DND-41 (cell line): ENCODE measurements around the gene KANSL1L.

Experiments used
- CTCF ChIP-seq: IDR thresholded peaks from 2 replicates; pipeline ENCODE4 v1.5.1; 2012; ENCODE audit warnings: borderline replicate concordance, low read length, moderate library complexity, mild to moderate bottlenecking; ENCODE audit not compliant: poor library complexity, severe bottlenecking; ENCODE audit errors: extremely low read depth
- EZH2 ChIP-seq: IDR thresholded peaks from 3 replicates; pipeline ENCODE4 v1.6.1; 2012; ENCODE audit warnings: borderline replicate concordance, low read depth, mild to moderate bottlenecking, moderate library complexity, low read length, inconsistent platforms; ENCODE audit not compliant: severe bottlenecking

GRCh38 chr2:210028178-210028577 is 143.0 kb downstream of the KANSL1L start:
- TF ChIP-seq CTCF (no peak), EZH2 (no peak)
